Measurements from ENCODE around the gene CPNE2.
A peak's percentile ranks its signal among the peaks of the same experiment; 100 is the strongest.

Gene CPNE2

DNA sequence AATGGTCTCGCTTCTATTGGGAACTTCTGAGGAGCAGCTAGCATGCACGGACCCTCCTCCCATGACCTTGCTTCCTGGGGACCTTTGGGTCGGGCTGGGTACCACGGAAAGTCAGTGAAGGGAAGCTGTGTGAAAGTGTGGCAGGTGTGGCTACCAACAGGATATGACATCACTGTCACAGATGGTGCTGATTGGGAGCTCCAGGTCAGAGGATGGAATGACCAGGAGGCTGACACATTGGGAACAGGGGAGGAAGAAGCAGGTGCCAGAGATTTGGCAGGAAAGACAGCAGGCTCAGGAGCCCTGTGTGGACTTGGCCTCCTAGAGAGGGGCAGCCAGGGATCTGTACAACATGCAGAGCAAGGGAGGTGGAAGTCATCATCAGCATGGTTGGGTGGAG lies 34.0 kb downstream of the CPNE2 start:
- no peak overlapping the region for H2AK5ac ChIP-seq (ENCODE audit: low read depth, low read length)
- no peak overlapping the region for H2BK15ac ChIP-seq (ENCODE audit: low read length)
- H3K27me3 ChIP-seq (ENCODE audit: control insufficient read depth in 3 of 3, insufficient read depth in 3 of 3, low read depth in 1 of 3, low read length in 3 of 3), result no peaks in the 10 kb centered on the region
- H3K18ac ChIP-seq (ENCODE audit: low read length), result no peak overlapping the region
- H3K9ac ChIP-seq (ENCODE audit: low read depth, low read length, poor library complexity), result no peak overlapping the region
- no peak overlapping the region for H3K4ac ChIP-seq (ENCODE audit: low read length)
- H3K36me3 ChIP-seq (replicated peaks in 1 of 2; ENCODE audit: control insufficient read depth in 2 of 2, insufficient read depth in 2 of 2, low read length in 2 of 2), result peaks cover 5 to 62% of the 10 kb centered on the region in 2 donors
- no peak overlapping the region for H3K23ac ChIP-seq (ENCODE audit: low read depth, low read length, poor library complexity)
- no peak overlapping the region for H4K8ac ChIP-seq (ENCODE audit: low read depth, low read length)
- H2BK5ac ChIP-seq (ENCODE audit: low read length), result no peak overlapping the region
- no peak overlapping the region for H3K27ac ChIP-seq (replicated peaks; ENCODE audit: low read length)
- no peak overlapping the region for H3K4me2 ChIP-seq (ENCODE audit: insufficient read depth, low read length, poor library complexity, severe bottlenecking)
- H3K79me1 ChIP-seq (ENCODE audit: low read depth, low read length), result peaks cover 2% of the 10 kb centered on the region
- H2AFZ ChIP-seq (ENCODE audit: low read length), result no peak overlapping the region
- H2BK120ac ChIP-seq (ENCODE audit: low read depth, low read length), result no peak overlapping the region
- no peak overlapping the region for H3K14ac ChIP-seq (ENCODE audit: low read length)
- no peak overlapping the region for H3K4me3 ChIP-seq (ENCODE audit: low read length in 2 of 2)
- H3K4me1 ChIP-seq (ENCODE audit: control insufficient read depth in 2 of 2, insufficient read depth in 1 of 2, low read depth in 1 of 2, low read length in 2 of 2), result peaks cover 4 to 20% of the 10 kb centered on the region in 2 donors
- H3K9me3 ChIP-seq (replicated peaks in 1 of 2; ENCODE audit: control insufficient read depth in 2 of 2, insufficient read depth in 1 of 2, low read depth in 1 of 2, low read length in 2 of 2), result peaks cover 0 to 2% of the 10 kb centered on the region in 2 donors
- WGBS, 2 donors (ENCODE audit: extremely low coverage in 2 of 2, insufficient read length in 2 of 2, insufficient replicate concordance in 1 of 2), result no CpG with 5 or more reads among the region's 4 CpGs
- H4K91ac ChIP-seq (ENCODE audit: low read depth, low read length, poor library complexity), result no peak overlapping the region
- DNase-seq (ENCODE audit: low spot score), result no peak
- no peak overlapping the region for H2BK12ac ChIP-seq (ENCODE audit: low read length)

DNA sequence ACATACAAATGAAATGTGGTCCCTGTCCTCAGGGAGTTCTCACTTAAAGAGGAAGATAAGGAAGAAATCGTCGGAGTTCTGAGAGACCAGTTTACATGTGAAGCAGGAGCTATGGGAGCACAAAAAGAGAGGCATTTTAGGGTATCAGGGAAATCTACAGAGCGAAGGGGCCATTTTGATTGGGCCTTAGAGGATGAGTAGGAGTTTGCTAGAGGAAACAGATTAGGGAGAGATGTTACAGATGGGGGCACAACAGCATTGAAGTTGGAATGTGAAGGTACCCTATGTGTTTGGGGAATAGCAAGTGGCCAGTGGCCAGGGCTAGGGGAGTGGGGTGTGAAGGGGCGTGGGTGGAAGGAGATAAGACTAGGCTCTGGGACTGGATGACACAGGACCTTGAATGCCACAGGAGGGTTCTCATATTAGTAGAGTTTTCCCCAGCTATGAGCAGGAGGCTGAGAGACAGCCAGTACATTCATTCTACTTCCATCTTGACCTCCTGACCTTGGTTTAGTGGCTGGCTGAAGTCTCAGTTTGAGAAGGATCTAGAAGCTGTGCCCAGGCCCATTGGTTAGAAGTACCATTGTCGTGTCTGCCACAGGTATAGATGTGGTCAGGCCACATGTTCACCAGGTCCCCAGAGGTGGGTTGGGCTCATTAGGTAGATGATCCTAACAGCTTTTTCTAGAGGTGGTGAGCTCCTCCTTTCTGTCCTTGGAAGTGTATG lies 34.8 kb downstream of the CPNE2 start:
- peaks cover 2% of the 10 kb centered on the region for H3K79me1 ChIP-seq (ENCODE audit: low read depth, low read length)
- H3K36me3 ChIP-seq (replicated peaks in 1 of 2; ENCODE audit: control insufficient read depth in 2 of 2, insufficient read depth in 2 of 2, low read length in 2 of 2), result peaks cover 0 to 56% of the 10 kb centered on the region in 2 donors
- no peak overlapping the region for H3K4me3 ChIP-seq (ENCODE audit: low read length in 2 of 2)
- H3K9me3 ChIP-seq (replicated peaks in 1 of 2; ENCODE audit: control insufficient read depth in 2 of 2, insufficient read depth in 1 of 2, low read depth in 1 of 2, low read length in 2 of 2), result peaks cover 0 to 2% of the 10 kb centered on the region in 2 donors
- H2BK120ac ChIP-seq (ENCODE audit: low read depth, low read length), result no peak overlapping the region
- no peak overlapping the region for H3K4ac ChIP-seq (ENCODE audit: low read length)
- no peak overlapping the region for H3K14ac ChIP-seq (ENCODE audit: low read length)
- H3K23ac ChIP-seq (ENCODE audit: low read depth, low read length, poor library complexity), result no peak overlapping the region
- H3K27ac ChIP-seq (replicated peaks; ENCODE audit: low read length), result no peak overlapping the region
- H2BK5ac ChIP-seq (ENCODE audit: low read length), result no peak overlapping the region
- no peaks in the 10 kb centered on the region for H3K27me3 ChIP-seq (ENCODE audit: control insufficient read depth in 3 of 3, insufficient read depth in 3 of 3, low read depth in 1 of 3, low read length in 3 of 3)
- no peak overlapping the region for H2BK12ac ChIP-seq (ENCODE audit: low read length)
- no peak overlapping the region for H3K9ac ChIP-seq (ENCODE audit: low read depth, low read length, poor library complexity)
- H4K91ac ChIP-seq (ENCODE audit: low read depth, low read length, poor library complexity), result no peak overlapping the region
- peaks cover 12 to 28% of the 10 kb centered on the region in 2 donors for H3K4me1 ChIP-seq (ENCODE audit: control insufficient read depth in 2 of 2, insufficient read depth in 1 of 2, low read depth in 1 of 2, low read length in 2 of 2)
- H3K18ac ChIP-seq (ENCODE audit: low read length), result no peak overlapping the region
- no peak for DNase-seq (ENCODE audit: low spot score)
- H2AK5ac ChIP-seq (ENCODE audit: low read depth, low read length), result peak overlapping the region; percentile 36
- no peak overlapping the region for H2AFZ ChIP-seq (ENCODE audit: low read length)
- H4K8ac ChIP-seq (ENCODE audit: low read depth, low read length), result no peak overlapping the region
- WGBS, 2 donors (ENCODE audit: extremely low coverage in 2 of 2, insufficient read length in 2 of 2, insufficient replicate concordance in 1 of 2), result no CpG with 5 or more reads among the region's 5 CpGs
- no peak overlapping the region for H3K4me2 ChIP-seq (ENCODE audit: insufficient read depth, low read length, poor library complexity, severe bottlenecking)
- H2BK15ac ChIP-seq (ENCODE audit: low read length), result peak overlapping the region; percentile 11

- Histone ChIP-seq H3K23ac (ENCODE audit: low read depth, low read length, poor library complexity) (no peak overlapping the region), H2AFZ (ENCODE audit: low read length) (no peak overlapping the region), H2AK5ac (ENCODE audit: low read depth, low read length) (peak overlapping the region; percentile 36), H3K9me3 (replicated peaks in 1 of 2; ENCODE audit: control insufficient read depth in 2 of 2, insufficient read depth in 1 of 2, low read depth in 1 of 2, low read length in 2 of 2) (peaks cover 0 to 2% of the 10 kb centered on the region in 2 donors), H3K9ac (ENCODE audit: low read depth, low read length, poor library complexity) (no peak overlapping the region), H2BK120ac (ENCODE audit: low read depth, low read length) (no peak overlapping the region), H2BK12ac (ENCODE audit: low read length) (no peak overlapping the region), H4K91ac (ENCODE audit: low read depth, low read length, poor library complexity) (no peak overlapping the region), H3K18ac (ENCODE audit: low read length) (no peak overlapping the region), H3K4me1 (ENCODE audit: control insufficient read depth in 2 of 2, insufficient read depth in 1 of 2, low read depth in 1 of 2, low read length in 2 of 2) (peaks cover 18 to 34% of the 10 kb centered on the region in 2 donors), H4K8ac (ENCODE audit: low read depth, low read length) (no peak overlapping the region), H3K79me1 (ENCODE audit: low read depth, low read length) (peaks cover 2% of the 10 kb centered on the region), H3K4me3 (ENCODE audit: low read length in 2 of 2) (no peak overlapping the region), H3K14ac (ENCODE audit: low read length) (no peak overlapping the region), H2BK15ac (ENCODE audit: low read length) (peak overlapping the region; percentile 11), H2BK5ac (ENCODE audit: low read length) (no peak overlapping the region), H3K4me2 (ENCODE audit: insufficient read depth, low read length, poor library complexity, severe bottlenecking) (no peak overlapping the region), H3K27ac (replicated peaks; ENCODE audit: low read length) (no peak overlapping the region), H3K4ac (ENCODE audit: low read length) (no peak overlapping the region), H3K36me3 (replicated peaks in 1 of 2; ENCODE audit: control insufficient read depth in 2 of 2, insufficient read depth in 2 of 2, low read length in 2 of 2) (peaks cover 0 to 54% of the 10 kb centered on the region in 2 donors), H3K27me3 (ENCODE audit: control insufficient read depth in 3 of 3, insufficient read depth in 3 of 3, low read depth in 1 of 3, low read length in 3 of 3) (no peaks in the 10 kb centered on the region)
- WGBS, 2 donors (ENCODE audit: extremely low coverage in 2 of 2, insufficient read length in 2 of 2, insufficient replicate concordance in 1 of 2), result no CpG with 5 or more reads among the region's 7 CpGs
- no peak for DNase-seq (ENCODE audit: low spot score)
These were observed 35.5 kb downstream of the CPNE2 start for GRCh38 chr16:57127836-57128235.

- no peak for DNase-seq (ENCODE audit: low spot score)
- WGBS, 2 donors (ENCODE audit: extremely low coverage in 2 of 2, insufficient read length in 2 of 2, insufficient replicate concordance in 1 of 2), result no CpG with 5 or more reads among the region's 11 CpGs
- H3K4me1 ChIP-seq (ENCODE audit: control insufficient read depth in 2 of 2, insufficient read depth in 1 of 2, low read depth in 1 of 2, low read length in 2 of 2), result peaks cover 24 to 39% of the 10 kb centered on the region in 2 donors
These were observed 36.5 kb downstream of the CPNE2 start for GRCh38 chr16:57128771-57129389.

More at GRCh38 chr16:57128771-57129389, 36.5 kb downstream of the CPNE2 start:
- peaks cover 0 to 44% of the 10 kb centered on the region in 2 donors for H3K36me3 ChIP-seq (replicated peaks in 1 of 2; ENCODE audit: control insufficient read depth in 2 of 2, insufficient read depth in 2 of 2, low read length in 2 of 2)
- H4K91ac ChIP-seq (ENCODE audit: low read depth, low read length, poor library complexity), result no peak overlapping the region
- no peak overlapping the region for H2AFZ ChIP-seq (ENCODE audit: low read length)
- no peaks in the 10 kb centered on the region for H3K27me3 ChIP-seq (ENCODE audit: control insufficient read depth in 3 of 3, insufficient read depth in 3 of 3, low read depth in 1 of 3, low read length in 3 of 3)
- H2BK15ac ChIP-seq (ENCODE audit: low read length), result peak overlapping the region; percentile 71
- H3K18ac ChIP-seq (ENCODE audit: low read length), result peak overlapping the region; percentile 65
- H2BK120ac ChIP-seq (ENCODE audit: low read depth, low read length), result no peak overlapping the region
- H3K4me3 ChIP-seq (ENCODE audit: low read length in 2 of 2), result no peak overlapping the region
- no peak overlapping the region for H3K4ac ChIP-seq (ENCODE audit: low read length)
- H3K79me1 ChIP-seq (ENCODE audit: low read depth, low read length), result peaks cover 2% of the 10 kb centered on the region
- no peak overlapping the region for H2BK5ac ChIP-seq (ENCODE audit: low read length)
- H3K4me2 ChIP-seq (ENCODE audit: insufficient read depth, low read length, poor library complexity, severe bottlenecking), result no peak overlapping the region
- no peak overlapping the region for H2BK12ac ChIP-seq (ENCODE audit: low read length)
- no peak overlapping the region for H3K14ac ChIP-seq (ENCODE audit: low read length)
- H4K8ac ChIP-seq (ENCODE audit: low read depth, low read length), result no peak overlapping the region
- peak overlapping the region; percentile 64 for H2AK5ac ChIP-seq (ENCODE audit: low read depth, low read length)
- peak overlapping the region; percentile 20 for H3K23ac ChIP-seq (ENCODE audit: low read depth, low read length, poor library complexity)
- H3K9me3 ChIP-seq (replicated peaks in 1 of 2; ENCODE audit: control insufficient read depth in 2 of 2, insufficient read depth in 1 of 2, low read depth in 1 of 2, low read length in 2 of 2), result peaks cover 0 to 2% of the 10 kb centered on the region in 2 donors
- no peak overlapping the region for H3K9ac ChIP-seq (ENCODE audit: low read depth, low read length, poor library complexity)
- H3K27ac ChIP-seq (replicated peaks; ENCODE audit: low read length), result no peak overlapping the region

All from neuronal stem cell (in vitro differentiated cells).